ENCODE results near the gene DHRS7. TPM values are rescaled to one million over a fixed set of nuclear protein-coding genes. Genes with fewer than 3 reads are reported as not detected.

DHRS7 gene
- total RNA-seq, 2 experiments from 2014 or later, result 40.5 to 43.4 TPM

DNA sequence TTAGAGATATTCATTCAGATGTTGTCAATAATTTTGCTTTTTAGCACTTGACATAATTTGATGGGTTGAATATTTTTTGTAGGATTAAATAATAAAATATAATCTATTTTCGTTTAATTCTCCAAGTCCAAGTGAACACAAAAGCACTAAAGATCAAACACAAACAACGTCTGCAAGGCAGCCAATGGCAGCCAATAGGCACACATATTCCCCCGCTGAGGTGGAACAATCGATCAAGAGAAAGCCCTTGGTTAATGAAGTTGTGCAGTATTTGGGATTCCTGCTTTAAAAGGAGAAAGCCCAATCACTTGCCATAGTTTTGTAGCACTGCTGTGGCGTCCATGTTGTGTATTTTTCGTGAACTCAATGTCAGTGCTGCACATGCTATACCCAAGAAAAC, 1.5 kb downstream of the DHRS7 start:
- Mint-ChIP-seq H3K4me1 (ENCODE audit: low read depth) (peaks cover 51% of the 10 kb centered on the region), H3K27me3 (ENCODE audit: low read depth) (no peaks in the 10 kb centered on the region), H3K4me3 (peak overlapping the region; percentile 89), H3K27ac (no peak overlapping the region), H3K36me3 (ENCODE audit: low read depth) (peaks cover 7% of the 10 kb centered on the region), H3K9me3 (no peaks in the 10 kb centered on the region)
- no peak for DNase-seq
- CTCF ChIA-PET, result interaction anchor here (1.5 to 3.2 kb wide), 2 partner anchors 20 to 197 kb away, joined by 5 to 31 read pairs; no protein-coding TSS in a partner anchor
- intact Hi-C loops (cut with micrococcal nuclease), result loop anchor here (1.0 kb wide), 3 partner anchors 11 to 72 kb away; partner anchors contain the start of gene PCNX4

DNA sequence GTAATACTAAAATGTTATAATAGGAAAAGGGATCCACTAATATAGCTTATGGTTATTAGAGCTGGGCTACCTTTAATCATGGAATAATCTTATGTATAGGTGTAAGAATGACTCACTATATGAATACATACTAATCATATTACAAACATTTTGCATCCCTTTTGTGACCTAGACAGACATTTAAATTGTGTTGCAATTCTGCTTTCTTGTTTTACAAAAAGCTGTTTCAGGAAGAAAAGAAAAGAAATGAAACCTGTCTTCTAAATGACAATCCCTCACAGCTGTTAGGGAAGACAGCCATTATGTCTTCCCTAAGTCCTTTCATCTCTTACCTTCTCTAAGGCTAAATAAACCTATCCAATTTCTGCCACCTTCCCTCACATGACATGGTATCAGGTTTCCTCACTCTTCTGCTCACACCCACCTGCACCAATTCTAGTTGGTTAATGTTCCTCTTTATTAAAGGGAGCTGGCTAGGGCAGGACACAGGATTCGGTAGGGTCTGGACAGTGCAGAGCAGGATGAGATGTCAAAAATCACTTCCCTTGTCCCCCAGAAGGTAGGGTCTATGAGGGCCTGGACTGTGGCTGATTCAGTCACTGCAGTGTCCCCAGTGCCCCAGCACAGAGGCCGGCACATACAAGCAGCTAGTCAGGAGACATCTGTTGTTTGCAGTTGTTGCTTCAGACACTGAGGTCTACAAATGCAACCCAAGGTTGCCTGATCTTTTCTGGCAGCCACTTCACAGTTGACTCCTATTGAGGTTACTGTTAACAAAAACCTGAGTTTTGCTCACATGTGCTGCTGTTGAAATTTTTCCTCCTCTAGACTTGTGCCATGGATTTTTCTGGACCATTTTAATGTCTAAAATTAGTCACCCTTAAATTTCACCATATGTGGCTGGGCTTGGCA, 3.7 kb downstream of the DHRS7 start:
- intact Hi-C loops (cut with micrococcal nuclease), result no loop called here
- H3K4me1 Mint-ChIP-seq (ENCODE audit: low read depth), result peaks cover 57% of the 10 kb centered on the region
- H3K27me3 Mint-ChIP-seq (ENCODE audit: low read depth), result no peaks in the 10 kb centered on the region
- H3K4me3 Mint-ChIP-seq, result no peak overlapping the region
- peak overlapping the region; percentile 54 for H3K27ac Mint-ChIP-seq
- H3K36me3 Mint-ChIP-seq (ENCODE audit: low read depth), result peaks cover 7% of the 10 kb centered on the region
- DNase-seq, result no peak
- CTCF ChIA-PET, result interaction anchor here (0.5 to 1.9 kb wide), 4 partner anchors 10 to 396 kb away, joined by 3 to 8 read pairs (median 4); no protein-coding TSS in a partner anchor
- no peaks in the 10 kb centered on the region for H3K9me3 Mint-ChIP-seq

DNA sequence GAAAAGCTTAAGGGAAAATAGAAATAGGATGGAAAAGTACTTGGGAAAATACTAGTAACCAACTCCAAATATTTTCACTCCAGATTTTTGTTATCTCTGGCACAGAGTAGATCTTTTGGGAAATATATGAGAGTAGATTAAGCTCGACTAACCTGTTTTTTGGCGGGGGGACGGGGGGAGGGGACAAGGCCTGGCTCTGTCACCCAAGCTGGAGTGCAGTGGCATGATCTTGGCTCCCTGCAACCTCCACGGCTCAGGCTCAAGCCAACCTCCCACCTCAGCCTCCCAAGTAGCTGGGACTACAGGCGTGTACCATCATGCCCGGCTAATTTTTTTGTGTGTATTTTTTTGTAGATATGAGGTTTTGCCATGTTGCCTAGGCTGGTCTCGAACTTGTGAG, 4.8 kb downstream of the DHRS7 start:
- no peak overlapping the region for H3K27ac Mint-ChIP-seq
- H3K4me3 Mint-ChIP-seq, result no peak overlapping the region
- no peak for DNase-seq
- CTCF ChIA-PET, result interaction anchor here (0.6 to 1.8 kb wide), 2 partner anchors 195 to 584 kb away, joined by 3 to 6 read pairs; no protein-coding TSS in a partner anchor
- intact Hi-C loops (cut with micrococcal nuclease), result no loop called here
- H3K4me1 Mint-ChIP-seq (ENCODE audit: low read depth), result peaks cover 50% of the 10 kb centered on the region
- H3K9me3 Mint-ChIP-seq, result no peaks in the 10 kb centered on the region
- no peaks in the 10 kb centered on the region for H3K27me3 Mint-ChIP-seq (ENCODE audit: low read depth)
- H3K36me3 Mint-ChIP-seq (ENCODE audit: low read depth), result peaks cover 14% of the 10 kb centered on the region

DNA sequence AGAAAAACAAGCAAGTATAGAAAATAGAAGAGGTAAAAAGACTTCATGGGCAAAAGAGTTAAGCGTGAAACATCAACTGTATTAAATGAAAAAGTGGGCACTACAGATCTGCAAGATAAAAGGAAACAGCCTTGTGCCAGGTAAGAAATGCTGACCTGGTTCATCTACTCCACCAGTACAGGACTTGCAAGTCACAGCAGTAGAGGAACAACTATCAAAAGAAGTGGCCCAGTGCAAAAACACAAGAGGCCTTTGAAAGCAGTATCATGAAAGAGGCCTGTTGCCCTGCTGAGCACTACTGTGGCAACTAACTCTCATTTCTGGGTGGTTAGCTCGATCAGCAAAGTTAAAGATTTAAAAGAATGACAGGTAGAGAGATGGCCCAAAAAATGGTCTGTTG, 10.5 kb downstream of the DHRS7 start:
- Mint-ChIP-seq H3K27ac (peak overlapping the region; percentile 2), H3K4me1 (ENCODE audit: low read depth) (peaks cover 48% of the 10 kb centered on the region), H3K27me3 (ENCODE audit: low read depth) (no peaks in the 10 kb centered on the region), H3K4me3 (no peak overlapping the region), H3K36me3 (ENCODE audit: low read depth) (peaks cover 29% of the 10 kb centered on the region), H3K9me3 (no peaks in the 10 kb centered on the region)
- no peak for DNase-seq
- CTCF ChIA-PET, result interaction anchor here (0.7 kb wide), 1 partner anchor 190 kb away, joined by 3 read pairs; no protein-coding TSS in a partner anchor
- intact Hi-C loops (cut with micrococcal nuclease), result loop anchor here (10.0 kb wide), 1 partner anchor 970 kb away; the partner anchor contains the start of gene DAAM1

DNA sequence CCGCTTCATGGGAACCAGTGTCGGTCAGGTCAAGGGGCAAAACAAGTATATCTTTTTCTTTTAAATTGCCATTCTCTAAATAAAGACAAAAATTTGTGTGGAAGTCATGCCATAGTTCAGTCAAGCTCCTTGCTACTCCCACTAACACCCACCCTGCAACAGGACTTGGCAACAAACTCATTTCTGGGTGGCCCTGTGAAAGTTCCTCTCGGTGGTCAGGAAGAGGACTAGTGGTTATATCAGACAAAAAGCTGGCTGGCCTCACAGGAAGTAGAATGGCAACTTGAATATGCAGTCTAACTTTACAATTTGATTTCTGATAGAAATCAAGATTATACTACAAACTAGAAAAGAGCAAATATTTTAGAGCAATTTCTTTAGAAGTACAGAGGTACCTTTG, 11.2 kb downstream of the DHRS7 start:
- intact Hi-C loops (cut with micrococcal nuclease), result loop anchor here (10.0 kb wide), 1 partner anchor 969 kb away; the partner anchor contains the start of gene DAAM1
- Mint-ChIP-seq H3K27ac (peak overlapping the region; percentile 24), H3K36me3 (ENCODE audit: low read depth) (peaks cover 33% of the 10 kb centered on the region), H3K27me3 (ENCODE audit: low read depth) (no peaks in the 10 kb centered on the region), H3K9me3 (no peaks in the 10 kb centered on the region), H3K4me1 (ENCODE audit: low read depth) (peaks cover 41% of the 10 kb centered on the region), H3K4me3 (no peak overlapping the region)
- no peak for DNase-seq
- CTCF ChIA-PET, result interaction anchor here (0.6 kb wide), 1 partner anchor 8 kb away, joined by 4 read pairs; no protein-coding TSS in a partner anchor

DNA sequence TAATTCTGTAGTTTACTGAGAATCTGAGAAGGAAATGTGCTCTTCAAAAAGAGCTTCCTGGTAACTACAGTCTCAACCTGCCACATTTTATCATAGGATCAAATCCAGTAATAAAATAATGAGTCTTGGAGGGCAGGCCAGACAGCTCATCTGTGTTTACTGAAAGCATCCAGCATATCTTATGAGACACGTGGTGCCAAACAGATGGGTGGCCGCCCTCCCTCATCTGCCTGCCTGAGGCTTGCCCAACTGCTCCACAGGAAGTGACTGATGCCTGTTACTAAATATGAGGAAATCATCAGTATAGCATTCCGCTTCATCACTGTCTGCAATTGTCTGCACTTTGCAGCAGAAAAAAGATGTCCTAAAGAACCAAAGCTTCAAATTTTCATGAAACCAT, 13.5 kb downstream of the DHRS7 start:
- H3K36me3 Mint-ChIP-seq (ENCODE audit: low read depth), result peaks cover 36% of the 10 kb centered on the region
- intact Hi-C loops (cut with micrococcal nuclease), result loop anchor here (1.0 to 10.0 kb wide), 6 partner anchors 13 to 967 kb away; partner anchors contain the start of genes DAAM1 and PCNX4
- CTCF ChIA-PET, result interaction anchor here (0.6 to 2.3 kb wide), 5 partner anchors 10 to 281 kb away, joined by 3 to 7 read pairs (median 4); partner anchors contain the start of gene RTN1
- no peaks in the 10 kb centered on the region for H3K27me3 Mint-ChIP-seq (ENCODE audit: low read depth)
- peak overlapping the region; percentile 86 for H3K27ac Mint-ChIP-seq
- H3K4me3 Mint-ChIP-seq, result no peak overlapping the region
- peak; percentile 87 for DNase-seq
- no peaks in the 10 kb centered on the region for H3K9me3 Mint-ChIP-seq
- peaks cover 30% of the 10 kb centered on the region for H3K4me1 Mint-ChIP-seq (ENCODE audit: low read depth)

DNA sequence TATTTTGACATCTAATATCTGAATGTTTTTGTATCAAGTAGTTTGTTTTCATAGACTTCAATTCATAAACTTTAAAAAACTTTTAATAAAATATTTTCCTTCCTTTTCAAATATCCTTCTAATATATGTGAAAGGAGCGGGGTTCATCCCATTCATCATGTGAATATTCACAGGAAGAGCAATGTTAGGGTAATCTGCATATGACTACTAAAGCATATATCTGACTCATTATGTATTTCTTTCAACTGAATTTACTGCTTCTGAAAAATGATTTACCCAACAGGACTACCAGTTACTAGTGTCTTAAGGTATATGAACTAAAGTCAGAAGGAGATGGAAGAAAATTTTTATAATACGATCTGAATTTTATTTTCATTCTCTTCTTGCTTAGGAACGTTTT, 30.5 kb downstream of the DHRS7 start:
- CTCF ChIA-PET, result no interaction called here
- intact Hi-C loops (cut with micrococcal nuclease), result no loop called here
- Mint-ChIP-seq H3K4me3 (no peak overlapping the region), H3K36me3 (ENCODE audit: low read depth) (peaks cover 23% of the 10 kb centered on the region), H3K27me3 (ENCODE audit: low read depth) (no peaks in the 10 kb centered on the region), H3K4me1 (ENCODE audit: low read depth) (peaks cover 2% of the 10 kb centered on the region), H3K9me3 (peaks cover 2% of the 10 kb centered on the region), H3K27ac (no peak overlapping the region)
- no peak for DNase-seq

DNA sequence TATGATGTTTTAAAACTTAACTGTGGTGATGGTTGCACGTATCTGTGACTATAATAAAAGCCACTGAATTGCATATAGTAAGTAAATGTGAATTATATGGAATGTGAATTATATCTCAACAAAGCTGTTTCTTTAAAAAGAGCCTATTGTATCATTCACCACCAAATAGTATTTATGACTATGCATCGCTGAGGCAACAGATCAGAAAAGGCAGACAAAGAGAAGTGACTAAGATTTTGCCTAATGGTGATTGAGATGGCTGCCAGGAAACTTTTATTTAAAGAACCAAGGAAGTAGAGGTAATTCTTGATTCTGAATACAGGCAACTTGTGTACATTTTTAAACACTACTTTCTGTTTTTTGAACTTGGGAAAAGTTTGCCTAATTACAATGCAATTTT, 31.7 kb downstream of the DHRS7 start:
- no peak overlapping the region for H3K27ac Mint-ChIP-seq
- peaks cover 28% of the 10 kb centered on the region for H3K36me3 Mint-ChIP-seq (ENCODE audit: low read depth)
- peaks cover 2% of the 10 kb centered on the region for H3K9me3 Mint-ChIP-seq
- intact Hi-C loops (cut with micrococcal nuclease), result no loop called here
- H3K4me3 Mint-ChIP-seq, result no peak overlapping the region
- CTCF ChIA-PET, result interaction anchor here (0.7 kb wide), 1 partner anchor 51 kb away, joined by 4 read pairs; no protein-coding TSS in a partner anchor
- no peaks in the 10 kb centered on the region for H3K27me3 Mint-ChIP-seq (ENCODE audit: low read depth)
- DNase-seq, result no peak
- H3K4me1 Mint-ChIP-seq (ENCODE audit: low read depth), result peaks cover 2% of the 10 kb centered on the region

DNA sequence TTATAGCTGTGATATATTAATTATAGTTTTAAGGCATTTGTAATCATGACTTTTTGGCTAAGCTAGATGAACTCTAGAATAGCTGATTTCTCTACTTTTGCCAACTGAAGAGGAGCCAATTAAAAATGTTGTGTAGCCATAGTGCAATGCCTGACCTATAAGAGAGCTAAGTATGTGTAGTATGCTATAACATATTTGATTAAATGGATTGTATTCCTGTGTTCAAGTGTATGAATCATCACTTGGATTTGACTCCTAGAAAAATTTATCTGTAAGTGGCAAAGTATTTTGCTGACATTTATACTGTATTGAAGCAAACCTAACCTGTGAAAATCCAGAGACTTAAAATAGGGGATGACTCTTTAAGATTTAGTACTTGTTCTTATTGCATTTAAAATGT, 39.3 kb downstream of the DHRS7 start:
- no peak overlapping the region for H3K27ac Mint-ChIP-seq
- intact Hi-C loops (cut with micrococcal nuclease), result no loop called here
- H3K27me3 Mint-ChIP-seq (ENCODE audit: low read depth), result no peaks in the 10 kb centered on the region
- H3K9me3 Mint-ChIP-seq, result peaks cover 2% of the 10 kb centered on the region
- H3K4me3 Mint-ChIP-seq, result no peak overlapping the region
- H3K36me3 Mint-ChIP-seq (ENCODE audit: low read depth), result peaks cover 71% of the 10 kb centered on the region
- CTCF ChIA-PET, result no interaction called here
- H3K4me1 Mint-ChIP-seq (ENCODE audit: low read depth), result no peaks in the 10 kb centered on the region
- no peak for DNase-seq

DNA sequence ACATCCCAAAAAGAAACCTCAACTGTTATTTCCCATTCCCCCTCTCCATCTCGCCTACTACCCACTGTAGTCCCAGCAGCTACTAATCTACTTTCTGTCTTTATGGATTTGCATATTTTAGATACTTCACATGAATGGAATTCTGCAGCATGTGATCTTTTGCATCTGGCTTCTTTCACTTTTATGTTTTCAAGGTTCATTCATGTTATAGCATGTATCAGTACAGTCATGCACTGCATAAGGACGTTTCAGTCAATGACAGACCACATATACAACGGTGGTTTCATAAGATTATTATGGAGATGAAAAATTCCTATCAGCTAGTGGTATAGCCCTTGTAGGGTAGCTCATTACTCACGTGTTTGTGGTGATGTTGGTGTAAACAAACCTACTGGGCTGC, 49.0 kb downstream of the DHRS7 start:
- no peak for DNase-seq
- Mint-ChIP-seq H3K36me3 (ENCODE audit: low read depth) (peaks cover 28% of the 10 kb centered on the region), H3K4me3 (no peak overlapping the region), H3K27me3 (ENCODE audit: low read depth) (no peaks in the 10 kb centered on the region), H3K4me1 (ENCODE audit: low read depth) (no peaks in the 10 kb centered on the region), H3K27ac (no peak overlapping the region), H3K9me3 (no peaks in the 10 kb centered on the region)
- CTCF ChIA-PET, result no interaction called here
- intact Hi-C loops (cut with micrococcal nuclease), result no loop called here

DNA sequence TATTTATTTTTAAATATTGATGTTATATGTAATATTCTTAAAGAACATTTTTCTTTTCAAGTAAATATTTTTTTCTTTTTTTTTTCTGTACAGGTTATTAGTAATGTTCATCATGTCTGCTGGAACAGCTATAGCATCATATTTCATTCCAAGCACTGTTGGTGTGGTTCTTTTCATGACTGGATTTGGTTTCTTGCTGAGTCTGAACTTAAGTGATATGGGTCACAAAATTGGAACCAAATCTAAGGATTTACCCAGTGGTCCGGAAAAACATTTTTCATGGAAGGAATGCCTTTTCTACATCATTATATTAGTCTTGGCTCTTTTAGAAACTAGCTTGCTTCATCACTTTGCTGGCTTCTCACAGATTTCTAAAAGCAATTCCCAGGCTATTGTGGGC, 50.3 kb downstream of the DHRS7 start:
- Mint-ChIP-seq H3K27ac (no peak overlapping the region), H3K36me3 (ENCODE audit: low read depth) (peaks cover 27% of the 10 kb centered on the region), H3K9me3 (no peaks in the 10 kb centered on the region), H3K4me3 (no peak overlapping the region), H3K4me1 (ENCODE audit: low read depth) (peaks cover 4% of the 10 kb centered on the region), H3K27me3 (ENCODE audit: low read depth) (no peaks in the 10 kb centered on the region)
- intact Hi-C loops (cut with micrococcal nuclease), result no loop called here
- CTCF ChIA-PET, result interaction anchor here (0.6 to 1.2 kb wide), 2 partner anchors 12 to 48 kb away, joined by 3 read pairs; no protein-coding TSS in a partner anchor
- no peak for DNase-seq

DNA sequence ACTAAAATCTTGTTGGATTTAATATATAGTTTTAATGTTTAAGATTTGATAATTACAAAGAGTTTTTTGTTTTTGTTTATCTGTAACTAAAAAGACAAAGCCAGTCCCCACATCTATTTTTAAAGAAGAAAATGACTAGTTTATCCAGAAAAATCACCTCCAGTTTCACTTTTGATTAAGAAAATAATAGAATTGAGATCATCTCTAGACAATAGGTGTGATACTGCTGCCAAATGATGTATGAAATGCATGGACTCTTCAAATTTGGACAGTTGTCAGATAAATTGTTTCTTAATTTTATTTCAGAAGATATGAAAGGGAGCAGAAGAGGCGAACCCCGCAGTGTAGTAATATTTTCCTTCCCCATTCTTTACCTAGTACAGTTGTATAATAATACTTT, 53.5 kb downstream of the DHRS7 start:
- Mint-ChIP-seq H3K4me3 (no peak overlapping the region), H3K27me3 (ENCODE audit: low read depth) (no peaks in the 10 kb centered on the region), H3K9me3 (no peaks in the 10 kb centered on the region), H3K36me3 (ENCODE audit: low read depth) (peaks cover 27% of the 10 kb centered on the region), H3K4me1 (ENCODE audit: low read depth) (peaks cover 13% of the 10 kb centered on the region), H3K27ac (no peak overlapping the region)
- intact Hi-C loops (cut with micrococcal nuclease), result no loop called here
- no peak for DNase-seq
- CTCF ChIA-PET, result no interaction called here
